ENCODE measurements around the gene ZNF521. TPM values are rescaled to one million over a fixed set of nuclear protein-coding genes. Genes with fewer than 3 reads are reported as not detected.

Gene ZNF521
- total and polyA plus RNA-seq, 8 donors, result 0.80 to 290 (median 11.1) TPM

- intact Hi-C loops (cut with DNase I; ENCODE audit: low total_unique reads), result no loop called here
- no peak overlapping the region for H3K4me3 ChIP-seq
- 66 to 80% (median 72%) methylated on average over 2 of the region's 2 CpGs for WGBS, 5 donors
- no peaks in the 10 kb centered on the region for H3K27me3 ChIP-seq
- TF ChIP-seq CTCF (IDR thresholded peaks at IDR 0.05), result no peak
- TF ChIP-seq POLR2AphosphoS5 (IDR thresholded peaks at IDR 0.05), result no peak
- TF ChIP-seq POLR2A (IDR thresholded peaks at IDR 0.05), result no peak
- no peak for TF ChIP-seq EP300 (IDR thresholded peaks at IDR 0.05)
- no peaks in the 10 kb centered on the region for H3K9me3 ChIP-seq
- H3K36me3 ChIP-seq, result no peaks in the 10 kb centered on the region
- H3K4me1 ChIP-seq, result peaks cover 0 to 15% (median 0%) of the 10 kb centered on the region in 4 donors
- DNase-seq, result peak in 1 of 2 donors; percentile 20
- no peak overlapping the region for H3K27ac ChIP-seq
Measured at GRCh38 chr18:25134861-25135260, 217.1 kb downstream of the ZNF521 start.

- no peaks in the 10 kb centered on the region for H3K27me3 ChIP-seq
- H3K4me3 ChIP-seq, result no peak overlapping the region
- intact Hi-C loops (cut with DNase I; ENCODE audit: low total_unique reads), result no loop called here
- TF ChIP-seq POLR2A (IDR thresholded peaks at IDR 0.05) (no peak), CTCF (IDR thresholded peaks at IDR 0.05) (no peak), EP300 (IDR thresholded peaks at IDR 0.05) (no peak), POLR2AphosphoS5 (IDR thresholded peaks at IDR 0.05) (no peak)
- no peak for DNase-seq
- 68 to 84% (median 74%) methylated on average over 2 of the region's 2 CpGs for WGBS, 5 donors
- no peaks in the 10 kb centered on the region for H3K9me3 ChIP-seq
- no peak overlapping the region for H3K27ac ChIP-seq
- peaks cover 0 to 15% (median 0%) of the 10 kb centered on the region in 4 donors for H3K4me1 ChIP-seq
- no peaks in the 10 kb centered on the region for H3K36me3 ChIP-seq
Measured at GRCh38 chr18:25133879-25134278, 218.1 kb downstream of the ZNF521 start.

GRCh38 chr18:25132786-25133496, 219.0 kb downstream of the ZNF521 start:
- WGBS, 5 donors, result 89 to 94% (median 91%) methylated on average over 10 of the region's 10 CpGs
- Histone ChIP-seq H3K36me3 (no peaks in the 10 kb centered on the region), H3K4me3 (no peak overlapping the region), H3K27me3 (no peaks in the 10 kb centered on the region), H3K4me1 (peaks cover 0 to 15% (median 0%) of the 10 kb centered on the region in 4 donors), H3K27ac (no peak overlapping the region), H3K9me3 (no peaks in the 10 kb centered on the region)
- DNase-seq, result no peak
- intact Hi-C loops (cut with DNase I; ENCODE audit: low total_unique reads), result no loop called here
- no peak for TF ChIP-seq EP300 (IDR thresholded peaks at IDR 0.05)
- no peak for TF ChIP-seq POLR2AphosphoS5 (IDR thresholded peaks at IDR 0.05)
- no peak for TF ChIP-seq POLR2A (IDR thresholded peaks at IDR 0.05)
- no peak for TF ChIP-seq CTCF (IDR thresholded peaks at IDR 0.05)

- no peaks in the 10 kb centered on the region for H3K27me3 ChIP-seq
- H3K36me3 ChIP-seq, result no peaks in the 10 kb centered on the region
- no peaks in the 10 kb centered on the region for H3K4me1 ChIP-seq
- intact Hi-C loops (cut with DNase I; ENCODE audit: low total_unique reads), result no loop called here
- no peaks in the 10 kb centered on the region for H3K9me3 ChIP-seq
- no peak overlapping the region for H3K27ac ChIP-seq
- TF ChIP-seq EP300 (IDR thresholded peaks at IDR 0.05) (no peak), POLR2AphosphoS5 (IDR thresholded peaks at IDR 0.05) (no peak), POLR2A (IDR thresholded peaks at IDR 0.05) (no peak), CTCF (IDR thresholded peaks at IDR 0.05) (no peak)
- no peak for DNase-seq
- WGBS, 5 donors, result 79 to 97% (median 92%) methylated on average over 1 of the region's 1 CpG
- H3K4me3 ChIP-seq, result no peak overlapping the region
Measured at GRCh38 chr18:25126751-25127150, 225.2 kb downstream of the ZNF521 start.
